HepG2 (cell line): Measurements from ENCODE around the gene NGRN. TPM values are rescaled to one million over a fixed set of nuclear protein-coding genes. Genes with fewer than 3 reads are reported as not detected.

ENCODE experiments used
- ATAC-seq: fragments of 200-7000 bp; cut with Tn5 transposase; 3 replicates; pipeline ENCODE4 v1.9.1; 2020; ENCODE audit warnings: mild to moderate bottlenecking, moderate library complexity
- BruUV-seq: library from RNA; stranded (reverse); fragments of 400-500 nt; replicated peaks from 2 replicates; lab custom pipeline; 2021; lab: Mats Ljungman, UMichigan
- CTCF ChIA-PET: fragments of 300-600 bp; formaldehyde crosslinking; extraction: SDS; loops from one replicate; lab custom pipeline; 2021; ENCODE audit warnings: low total read pairs, inconsistent platforms, low intra/inter-chr PET ratio; lab: Yijun Ruan, JAX
- POLR2A ChIA-PET: fragments of 350-600 bp; sonication (Branson Sonifier 250); formaldehyde crosslinking; loops from one replicate; lab custom pipeline; 2020; ENCODE audit warnings: antibody characterized with exemption, inconsistent platforms; lab: Yijun Ruan, JAX
- DNase-seq: peaks from one replicate; pipeline ENCODE4 v3.0.0-alpha.2; 2015; ENCODE audit warnings: low spot score
- FAIRE-seq: peaks from 3 replicates; lab custom pipeline; 2011; peaks lifted over from hg19 to GRCh38; lab: Jason Lieb, UNC
- H2AFZ ChIP-seq: one replicate; pipeline ENCODE4 v1.6.1; 2011; ENCODE audit warnings: low read length, inconsistent platforms
- H3K27ac ChIP-seq: fragments of 300-600 bp; 3 replicates; pipeline ENCODE4 v1.8.0; 2011; ENCODE audit warnings: mixed run types, mild to moderate bottlenecking, mixed read lengths, low read length, inconsistent platforms; ENCODE audit not compliant: insufficient read depth; ENCODE audit errors: extremely low read length
- H3K27me3 ChIP-seq, 2 experiments: fragments of 200-600 bp in 1 of 2; 2 replicates in 1 of 2; 3 replicates in 1 of 2; pipeline versions ENCODE4 v1.6.0 to v1.8.0; 2011; ENCODE audit warnings: low read length in 2 of 2, mild to moderate bottlenecking in 2 of 2, moderate library complexity in 2 of 2, inconsistent platforms in 1 of 2; ENCODE audit not compliant: insufficient read depth in 2 of 2, control insufficient read depth in 1 of 2
- H3K36me3 ChIP-seq, 2 experiments: fragments of 200-600 bp in 1 of 2; replicated peaks in 1 of 2; 2 replicates in 1 of 2; 3 replicates in 1 of 2; pipeline versions ENCODE4 v1.5.1 to v1.8.0; 2011; ENCODE audit warnings: low read length in 2 of 2, inconsistent platforms in 1 of 2; ENCODE audit not compliant: insufficient read depth in 2 of 2, control insufficient read depth in 1 of 2
- H3K4me1 ChIP-seq: 2 replicates; pipeline ENCODE4 v1.5.1; 2012; ENCODE audit warnings: low read length, inconsistent platforms; ENCODE audit not compliant: insufficient read depth
- H3K4me2 ChIP-seq: 2 replicates; pipeline ENCODE4 v1.6.0; 2011; ENCODE audit warnings: low read depth, low read length, inconsistent platforms
- H3K4me3 ChIP-seq, 3 experiments: fragments of 200-600 bp in 1 of 3; sonication (generic), shearing (Covaris generic) in 1 of 3; replicated peaks in 1 of 3; 2 replicates each; pipeline ENCODE4 v1.5.1; 2011 to 2016; ENCODE audit warnings: low read length in 3 of 3, inconsistent platforms in 2 of 3, low read depth in 2 of 3, mild to moderate bottlenecking in 2 of 3, control low read depth in 1 of 3, mixed read lengths in 1 of 3; ENCODE audit not compliant: insufficient read depth in 1 of 3
- H3K79me2 ChIP-seq: one replicate; pipeline ENCODE4 v1.6.1; 2011; ENCODE audit warnings: low read length, inconsistent platforms; ENCODE audit not compliant: insufficient read depth
- H3K9ac ChIP-seq: 2 replicates; pipeline ENCODE4 v1.6.0; 2011; ENCODE audit warnings: mild to moderate bottlenecking, low read depth, low read length, inconsistent platforms; ENCODE audit not compliant: insufficient read depth
- H3K9me3 ChIP-seq: 2 replicates; pipeline ENCODE4 v1.5.1; 2012; ENCODE audit warnings: mild to moderate bottlenecking, low read length
- H4K20me1 ChIP-seq: 2 replicates; pipeline ENCODE4 v1.6.0; 2011; ENCODE audit warnings: inconsistent platforms, mild to moderate bottlenecking, low read length, moderate library complexity; ENCODE audit not compliant: insufficient read depth
- GFI1 ChIP-seq: sonication (generic); formaldehyde crosslinking; IDR thresholded peaks from 2 replicates; pipeline ENCODE4 v1.5.0; 2020; ENCODE audit warnings: missing genetic modification reagents, mild to moderate bottlenecking, borderline replicate concordance
- HIC2 ChIP-seq: sonication (generic); formaldehyde crosslinking; IDR thresholded peaks from 2 replicates; pipeline ENCODE4 v1.9.0; 2022; ENCODE audit warnings: low read depth, missing genetic modification reagents
- MED1 ChIP-seq: sonication (generic); formaldehyde crosslinking; IDR thresholded peaks from 2 replicates; pipeline ENCODE4 v1.4.0; 2020; ENCODE audit warnings: missing genetic modification reagents
- SAP130 ChIP-seq: IDR thresholded peaks from 2 replicates; pipeline ENCODE4 v1.6.1; 2016; ENCODE audit warnings: low read depth
- ZNF510 ChIP-seq: sonication (generic); formaldehyde crosslinking; IDR thresholded peaks from 2 replicates; pipeline ENCODE4 v1.4.0; 2020; ENCODE audit warnings: low read depth, mild to moderate bottlenecking, missing genetic modification reagents
- ZNF7 ChIP-seq: IDR thresholded peaks from 2 replicates; pipeline ENCODE4 v1.6.1; 2016; ENCODE audit warnings: missing biosample characterization, missing genetic modification reagents
- WGBS: methylation state at CpG from one replicate; pipeline ENCODE4 v1.1.6; 2017; ENCODE audit warnings: low lambda C conversion rate; 5-methylcytosine and 5-hydroxymethylcytosine counted together
- in situ Hi-C: cut with HindIII; loops from 2 replicates; pipeline ENCODE4 v1.10.0; 2017; ENCODE audit warnings: low pct_unique_long_range_greater_than_20kb; ENCODE audit not compliant: extremely low pct_ligation_motif_present
- intact Hi-C: fragments of 100-400 bp; cut with micrococcal nuclease; formaldehyde crosslinking; loops from one replicate; pipeline ENCODE4 v1.10.0; 2022; ENCODE audit not compliant: unreplicated experiment
- polyA plus RNA-seq, 8 experiments: library from polyadenylated mRNA; depleted of rRNA in 3 of 8; stranded (reverse) in 7 of 8; unstranded in 1 of 8; fragments of >200 nt; fragmentation: Illumina TruSeq in 4 of 8; extraction: Trizol in 4 of 8; gene quantifications; 2 replicates each; pipeline versions ENCODE4 v1.2.1 to v1.2.3, GENCODE V29; 2011 to 2016; ENCODE audit warnings: low read depth in 4 of 8, missing spikeins in 1 of 8, mixed read lengths in 1 of 8; ENCODE audit not compliant: insufficient read depth in 1 of 8
- total RNA-seq, 5 experiments: library from RNA; depleted of rRNA; stranded (reverse); fragments of >200 nt; fragmentation: Illumina TruSeq; extraction: Trizol; gene quantifications; 2 replicates each; pipeline ENCODE4 v1.2.3, GENCODE V29; 2016; ENCODE audit warnings: low read depth in 1 of 5
- TF ChIP-seq, protein P1 (sequence below): sonication (generic); formaldehyde crosslinking; IDR thresholded peaks from 2 replicates; pipeline ENCODE4 v1.4.0; 2020; ENCODE audit warnings: missing genetic modification reagents
- TF ChIP-seq, protein P2 (sequence below): sonication (generic); formaldehyde crosslinking; IDR thresholded peaks from 2 replicates; pipeline ENCODE4 v1.4.0; 2020; ENCODE audit warnings: mild to moderate bottlenecking, missing genetic modification reagents

NGRN gene
- total and polyA plus RNA-seq, 2 of the 13 experiments (the other 11 are each of a cell fraction or from before 2014, with no cell fraction given): 39.8 to 63.7 TPM

DNA sequence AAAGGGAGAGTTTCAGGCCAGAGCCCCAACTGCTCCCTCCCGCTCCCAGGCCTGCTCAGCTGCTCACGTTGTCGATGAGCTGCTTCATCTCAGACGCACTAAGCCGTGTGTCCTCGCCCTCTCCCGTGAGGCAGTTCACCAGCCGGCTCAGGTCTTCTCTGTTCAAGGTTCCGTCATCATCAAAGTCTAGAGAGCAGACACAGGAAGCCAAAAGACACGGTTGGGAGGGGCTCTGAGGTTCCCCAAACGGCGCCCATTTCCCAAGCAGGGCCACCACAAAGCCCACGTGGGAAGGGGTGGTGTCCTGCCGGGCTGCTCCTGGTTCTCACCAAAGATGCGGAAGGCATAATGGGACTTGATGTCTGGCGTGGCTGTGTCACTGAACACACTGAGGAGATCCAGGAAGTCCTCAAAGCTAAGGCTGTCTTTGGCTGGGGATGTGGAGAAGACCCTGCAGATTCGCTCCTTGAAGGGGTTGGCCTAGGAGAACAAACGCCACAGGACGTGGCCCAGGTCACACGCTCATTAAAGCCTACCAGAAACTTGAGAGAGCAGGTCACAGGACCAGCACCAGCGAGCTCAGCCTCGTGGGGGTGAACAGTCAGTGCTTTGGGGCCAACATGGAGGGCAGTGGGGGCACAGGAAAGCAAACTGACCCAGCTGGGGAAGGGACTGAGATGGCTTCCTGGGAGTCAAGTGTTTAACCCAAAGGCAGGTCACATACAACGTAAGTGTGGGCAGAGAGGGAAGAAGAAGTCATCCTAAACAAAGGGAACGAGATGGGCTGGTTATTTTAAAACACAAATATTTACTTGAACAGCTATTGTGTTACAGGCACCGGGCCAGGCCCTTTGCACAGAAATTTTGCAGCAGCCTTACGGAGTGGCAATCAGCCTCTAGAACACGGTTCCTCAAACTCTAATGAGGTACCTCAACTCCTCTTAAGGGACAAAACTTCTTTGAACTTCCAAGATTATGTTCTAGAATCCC, 34.1 kb upstream of the NGRN start:
- H3K27ac ChIP-seq: no peak overlapping the region
- in situ Hi-C loops: no loop called here
- POLR2A ChIA-PET: no interaction called here

GRCh38 chr15:90232196-90232595, 33.3 kb upstream of the NGRN start:
- H3K9ac ChIP-seq: peak overlapping the region; percentile 15
- WGBS: 89% methylated on average over 12 of the region's 13 CpGs
- CTCF ChIA-PET: interaction anchor here (1.4 kb wide), 1 partner anchor 89 kb away, joined by 3 read pairs; no protein-coding TSS in a partner anchor

More for the DNA sequence above, 34.1 kb upstream of the NGRN start:
- peaks cover 11 to 38% of the 10 kb centered on the region in 2 experiments for H3K36me3 ChIP-seq
- no peak overlapping the region; the same call in 1 of the 2 replicates for H3K4me2 ChIP-seq
- no peak overlapping the region for H2AFZ ChIP-seq
- peaks cover 28% of the 10 kb centered on the region for H3K4me1 ChIP-seq
- BruUV-seq: no TSS peak
- no peaks in the 10 kb centered on the region; a peak in 1 of 5 replicates for H3K27me3 ChIP-seq
- H4K20me1 ChIP-seq: no peaks in the 10 kb centered on the region
- ATAC-seq (no peak), DNase-seq (no peak), FAIRE-seq (no peak)
- TF ChIP-seq ZNF510 (CRISPR knock-in tag) (no peak), GFI1 (CRISPR knock-in tag) (no peak), ZNF7 (0 out of 2 replicates have a peak, but pooled peaks have one; percentile 34)
- intact Hi-C loops: loop anchor here (5.0 kb wide), 1 partner anchor 36 kb away; the partner anchor contains the start of gene NGRN
- peaks cover 8% of the 10 kb centered on the region for H3K79me2 ChIP-seq
- no peak overlapping the region for H3K9ac ChIP-seq
- CTCF ChIA-PET: interaction anchor here (1.4 kb wide), 1 partner anchor 88 kb away, joined by 3 read pairs; no protein-coding TSS in a partner anchor
- H3K4me3 ChIP-seq: no peak overlapping the region
- 87% methylated on average over 17 of the region's 27 CpGs for WGBS
- H3K9me3 ChIP-seq: no peaks in the 10 kb centered on the region

More at GRCh38 chr15:90232196-90232595, 33.3 kb upstream of the NGRN start:
- no peak overlapping the region for H2AFZ ChIP-seq
- TF ChIP-seq, protein P1, sequence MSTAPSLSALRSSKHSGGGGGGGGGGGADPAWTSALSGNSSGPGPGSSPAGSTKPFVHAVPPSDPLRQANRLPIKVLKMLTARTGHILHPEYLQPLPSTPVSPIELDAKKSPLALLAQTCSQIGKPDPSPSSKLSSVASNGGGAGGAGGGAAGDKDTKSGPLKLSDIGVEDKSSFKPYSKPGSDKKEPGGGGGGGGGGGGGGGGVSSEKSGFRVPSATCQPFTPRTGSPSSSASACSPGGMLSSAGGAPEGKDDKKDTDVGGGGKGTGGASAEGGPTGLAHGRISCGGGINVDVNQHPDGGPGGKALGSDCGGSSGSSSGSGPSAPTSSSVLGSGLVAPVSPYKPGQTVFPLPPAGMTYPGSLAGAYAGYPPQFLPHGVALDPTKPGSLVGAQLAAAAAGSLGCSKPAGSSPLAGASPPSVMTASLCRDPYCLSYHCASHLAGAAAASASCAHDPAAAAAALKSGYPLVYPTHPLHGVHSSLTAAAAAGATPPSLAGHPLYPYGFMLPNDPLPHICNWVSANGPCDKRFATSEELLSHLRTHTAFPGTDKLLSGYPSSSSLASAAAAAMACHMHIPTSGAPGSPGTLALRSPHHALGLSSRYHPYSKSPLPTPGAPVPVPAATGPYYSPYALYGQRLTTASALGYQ: no peak
- TF ChIP-seq HIC2 (CRISPR knock-in tag) (no peak), MED1 (CRISPR knock-in tag) (no peak), SAP130 (CRISPR knock-in tag) (peak; percentile 17; the same call in 1 of the 2 replicates)
- TF ChIP-seq, protein P2, sequence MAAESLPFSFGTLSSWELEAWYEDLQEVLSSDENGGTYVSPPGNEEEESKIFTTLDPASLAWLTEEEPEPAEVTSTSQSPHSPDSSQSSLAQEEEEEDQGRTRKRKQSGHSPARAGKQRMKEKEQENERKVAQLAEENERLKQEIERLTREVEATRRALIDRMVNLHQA (CRISPR knock-in tag): no peak
- TF ChIP-seq, all 625 proteins: peak for 1
- DNase-seq (no peak), ATAC-seq (no peak), FAIRE-seq (no peak)
- POLR2A ChIA-PET: interaction anchor here (1.3 to 2.0 kb wide), 4 partner anchors 31 to 66 kb away, joined by 3 to 12 read pairs (median 8); partner anchors contain the start of genes NGRN and SEMA4B
- Histone ChIP-seq H3K9me3 (no peaks in the 10 kb centered on the region), H3K36me3 (peaks cover 11 to 38% of the 10 kb centered on the region in 2 experiments), H3K27me3 (no peaks in the 10 kb centered on the region; a peak in 1 of 5 replicates), H3K4me1 (peaks cover 28% of the 10 kb centered on the region), H3K79me2 (peaks cover 8% of the 10 kb centered on the region), H3K4me3 (peak overlapping the region in 1 of 3 experiments; percentile 86; a peak in 2 of 6 replicates), H3K27ac (no peak overlapping the region), H4K20me1 (no peaks in the 10 kb centered on the region), H3K4me2 (peak overlapping the region; percentile 89)
- intact Hi-C loops: loop anchor here (5.0 kb wide), 1 partner anchor 35 kb away; the partner anchor contains the start of gene NGRN
- no TSS peak for BruUV-seq
- in situ Hi-C loops: no loop called here
